H7 (cell line): Measurements from ENCODE around the gene MICOS13. TPM values are rescaled to one million over a fixed set of nuclear protein-coding genes. Genes with fewer than 3 reads are reported as not detected.
"Not testable (repeated sequence)": the region's sequence is repeated elsewhere in the genome, so short reads cannot be mapped to it uniquely, and the experiment has no call there.

Experiments used
- DNase-seq: peaks from one replicate; pipeline ENCODE4 v3.0.0; 2012
- H3K27me3 ChIP-seq: 2 replicates; pipeline ENCODE4 v1.6.0; 2011; ENCODE audit warnings: mild to moderate bottlenecking, low read length; ENCODE audit not compliant: control insufficient read depth, insufficient read depth
- H3K36me3 ChIP-seq: replicated peaks from 2 replicates; pipeline ENCODE4 v1.5.1; 2011; ENCODE audit warnings: low read length; ENCODE audit not compliant: control insufficient read depth, insufficient read depth
- H3K4me3 ChIP-seq: 2 replicates; pipeline ENCODE4 v1.5.1; 2011; ENCODE audit warnings: low read depth, mild to moderate bottlenecking, control low read depth, low read length, moderate library complexity; ENCODE audit not compliant: insufficient read depth
- total RNA-seq: library from RNA; depleted of rRNA; stranded (reverse); fragments of >200 nt; shearing (Covaris generic); gene quantifications from 2 replicates; pipeline ENCODE4 v1.2.3, GENCODE V29; 2014

The MICOS13 gene
- total RNA-seq, 1 experiment from 2014 or later, result 71.4 TPM

DNA sequence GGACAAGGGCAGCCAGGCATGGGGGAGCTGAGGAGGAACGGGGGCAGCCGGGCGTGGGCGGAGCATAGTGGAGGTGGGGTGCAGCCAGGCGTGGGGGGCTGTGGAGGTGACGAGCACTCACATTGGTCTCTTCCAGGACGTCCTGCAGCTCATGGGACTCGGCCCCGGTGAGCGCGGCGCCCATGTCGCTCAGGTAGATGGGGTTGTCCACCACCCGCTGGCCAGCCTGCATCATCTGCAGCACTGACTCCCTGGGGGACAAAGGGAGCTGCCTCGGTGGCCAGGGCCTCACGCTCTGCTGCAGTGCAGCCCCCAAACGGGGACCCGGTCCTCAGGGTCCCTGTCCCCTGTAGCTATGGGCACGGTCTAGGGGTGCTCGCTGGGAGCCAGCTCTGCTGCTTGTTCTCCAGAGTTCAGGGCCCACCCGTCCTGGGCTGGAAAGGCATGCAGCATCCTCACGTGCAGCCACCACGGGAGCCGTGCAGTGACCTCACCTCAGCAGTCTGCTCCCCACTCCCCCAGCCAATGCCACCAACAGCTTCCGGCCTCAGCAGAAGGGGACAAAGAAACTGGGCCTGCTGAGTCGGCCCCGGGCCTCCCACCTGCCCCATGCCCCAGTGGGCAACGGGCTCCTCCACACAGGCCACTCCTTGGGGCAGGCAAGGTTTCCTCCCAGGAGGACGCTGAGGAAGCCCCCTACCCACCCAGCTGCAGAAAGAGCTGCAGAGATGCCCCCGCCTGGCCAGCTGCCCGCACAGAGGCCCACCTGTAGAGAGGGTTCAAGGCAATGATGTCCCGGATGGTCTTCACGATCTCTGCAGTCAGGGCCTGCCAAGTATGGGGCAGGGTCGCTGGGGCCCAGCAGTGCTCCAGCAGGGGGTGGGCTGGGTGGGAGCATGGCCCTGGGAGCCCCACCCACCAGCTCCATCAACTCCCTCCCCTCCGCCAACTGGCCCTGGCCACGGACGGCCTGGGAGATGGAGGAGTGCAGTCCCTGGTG is 27.6 kb upstream of the MICOS13 start:
- DNase-seq, result peak; percentile 68
- H3K4me3 ChIP-seq, result no peak overlapping the region
- H3K27me3 ChIP-seq, result no peaks in the 10 kb centered on the region
- peaks cover 54% of the 10 kb centered on the region for H3K36me3 ChIP-seq

GRCh38 chr19:5706876-5707573 is 26.7 kb upstream of the MICOS13 start:
- H3K36me3 ChIP-seq, result peaks cover 48% of the 10 kb centered on the region
- no peaks in the 10 kb centered on the region for H3K27me3 ChIP-seq
- H3K4me3 ChIP-seq, result no peak overlapping the region
- DNase-seq, result peak; percentile 59

DNA sequence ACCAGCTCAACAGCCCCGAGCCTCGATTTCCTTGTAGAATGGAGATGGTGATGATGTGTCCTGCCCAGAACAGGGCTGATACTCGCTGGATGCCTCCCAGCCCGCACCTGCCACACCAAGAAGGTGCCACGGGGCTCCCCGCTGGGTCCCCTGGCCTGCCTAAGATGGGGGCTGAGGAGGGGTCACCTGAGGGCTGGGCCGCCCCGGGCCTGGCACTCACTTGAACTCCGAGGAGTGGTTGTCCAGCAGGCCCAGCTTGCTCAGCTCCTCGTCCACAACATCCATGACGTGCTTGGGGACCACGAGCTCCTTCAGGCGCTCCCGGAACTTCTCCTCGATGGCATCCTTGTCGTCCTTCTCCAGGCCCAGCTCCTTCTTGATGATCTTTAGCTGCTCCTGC is 25.2 kb upstream of the MICOS13 start:
- H3K4me3 ChIP-seq, result no peak overlapping the region
- H3K27me3 ChIP-seq, result no peaks in the 10 kb centered on the region
- peak; percentile 51 for DNase-seq
- peaks cover 39% of the 10 kb centered on the region for H3K36me3 ChIP-seq

DNA sequence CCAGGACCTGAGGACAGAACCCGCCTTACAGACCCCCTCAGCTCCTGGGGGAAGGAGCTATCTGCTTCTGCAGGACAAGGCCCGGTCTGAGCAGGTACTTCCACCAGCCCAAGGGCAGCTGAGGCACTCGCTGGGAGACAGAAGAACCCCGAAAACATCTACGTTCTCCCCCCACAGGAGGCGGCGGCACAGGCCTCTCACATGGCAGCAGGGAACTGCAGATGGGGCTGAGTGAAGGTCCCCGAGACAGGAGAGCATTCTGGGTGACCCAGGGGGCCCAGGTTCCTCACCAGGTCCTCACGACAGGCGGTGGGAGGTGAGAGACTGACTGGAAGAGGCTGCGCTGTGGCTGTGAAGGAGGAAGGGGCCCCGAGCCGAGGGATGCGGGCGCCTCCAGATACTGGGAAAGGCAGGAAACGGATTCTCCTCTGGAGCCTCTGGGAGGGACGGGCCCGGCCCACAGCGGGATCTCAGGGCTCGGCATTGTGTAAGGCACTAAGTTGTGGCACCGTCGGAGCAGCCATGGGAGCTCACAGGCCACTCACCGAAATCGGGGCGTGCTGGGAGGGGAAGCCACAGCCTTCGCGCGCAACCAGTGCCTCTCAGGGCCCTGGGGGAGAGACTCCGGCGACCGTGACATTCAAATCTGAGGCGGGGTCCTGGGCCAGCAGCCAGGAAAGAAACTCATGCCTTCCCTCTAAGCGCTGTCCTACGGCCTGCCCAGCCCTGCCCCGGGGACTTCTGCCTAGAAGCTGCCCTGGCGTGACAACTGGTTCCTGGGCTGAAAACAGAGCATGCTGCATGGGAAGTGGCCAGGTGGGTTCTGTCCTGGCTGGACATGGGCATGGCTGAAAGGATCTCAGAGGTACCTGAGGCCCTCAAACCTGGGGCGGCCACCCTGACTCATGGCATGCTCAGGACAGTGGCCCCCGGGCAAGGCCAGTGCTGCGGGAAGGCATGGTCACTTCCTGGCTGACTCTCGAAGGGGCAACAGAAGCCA is 23.8 kb upstream of the MICOS13 start:
- Histone ChIP-seq H3K4me3 (no peak overlapping the region), H3K27me3 (no peaks in the 10 kb centered on the region), H3K36me3 (peaks cover 42% of the 10 kb centered on the region)
- peak; percentile 46 for DNase-seq

DNA sequence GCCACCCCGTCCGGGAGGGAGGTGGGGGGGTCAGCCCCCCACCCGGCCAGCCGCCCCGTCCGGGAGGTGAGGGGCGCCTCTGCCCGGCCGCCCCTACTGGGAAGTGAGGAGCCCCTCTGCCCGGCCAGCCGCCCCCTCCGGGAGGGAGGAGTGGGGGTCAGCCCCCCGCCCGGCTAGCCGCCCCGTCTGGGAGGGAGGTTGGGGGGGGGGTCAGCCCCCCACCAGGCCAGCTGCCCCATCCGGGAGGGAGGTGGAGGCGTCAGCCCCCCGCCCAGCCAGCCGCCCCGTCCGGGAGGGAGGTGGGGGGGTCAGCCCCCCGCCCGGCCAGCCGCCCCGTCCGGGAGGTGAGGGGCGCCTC is 21.7 kb upstream of the MICOS13 start:
- H3K4me3 ChIP-seq, H3K27me3 ChIP-seq, DNase-seq: not testable (repeated sequence)
- H3K36me3 ChIP-seq, result peaks cover 42% of the 10 kb centered on the region

- H3K27me3 ChIP-seq, result no peaks in the 10 kb centered on the region
- no peak overlapping the region for H3K4me3 ChIP-seq
- peaks cover 34% of the 10 kb centered on the region for H3K36me3 ChIP-seq
- peak; percentile 43 for DNase-seq
These were observed 20.3 kb upstream of the MICOS13 start for GRCh38 chr19:5700455-5701092.

DNA sequence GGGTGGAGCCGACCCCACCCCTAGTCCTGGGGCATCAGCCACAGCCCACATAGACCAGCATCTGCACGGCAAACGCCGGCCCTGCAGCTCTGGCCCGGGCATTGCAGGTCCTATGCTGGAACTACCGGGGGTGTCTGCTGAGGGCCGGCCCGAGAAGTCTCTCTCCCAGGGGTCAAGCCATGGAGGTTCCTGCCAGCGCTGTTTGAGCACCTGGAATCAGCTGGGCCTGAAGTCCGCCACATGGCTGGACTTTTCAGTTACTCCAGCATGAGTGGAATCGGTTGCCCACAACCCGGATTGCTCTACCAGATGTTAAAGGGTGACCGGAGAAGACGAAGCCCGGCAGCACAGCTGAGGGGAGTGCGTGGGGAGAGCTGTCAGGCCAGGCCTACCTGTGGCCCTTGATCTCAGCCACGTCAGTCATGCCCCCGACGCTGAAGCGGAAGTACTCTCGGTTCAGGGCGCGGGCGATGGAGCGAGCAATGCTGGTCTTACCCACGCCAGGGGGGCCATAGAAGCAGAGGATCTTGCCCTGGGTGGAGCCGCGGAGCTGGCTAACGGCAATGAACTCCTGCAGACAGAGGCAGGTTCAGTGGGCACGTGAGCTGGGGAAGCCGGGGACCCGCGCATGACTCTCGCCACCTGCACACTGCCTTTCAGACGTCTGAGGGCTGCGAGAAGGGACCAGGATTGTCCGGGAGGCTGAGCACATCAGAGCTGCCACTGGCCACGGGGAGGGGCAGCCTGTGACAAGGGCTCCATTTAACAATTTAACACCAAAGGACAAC is 18.5 kb upstream of the MICOS13 start:
- H3K27me3 ChIP-seq, result no peaks in the 10 kb centered on the region
- no peak overlapping the region for H3K4me3 ChIP-seq
- no peak for DNase-seq
- peaks cover 33% of the 10 kb centered on the region for H3K36me3 ChIP-seq

DNA sequence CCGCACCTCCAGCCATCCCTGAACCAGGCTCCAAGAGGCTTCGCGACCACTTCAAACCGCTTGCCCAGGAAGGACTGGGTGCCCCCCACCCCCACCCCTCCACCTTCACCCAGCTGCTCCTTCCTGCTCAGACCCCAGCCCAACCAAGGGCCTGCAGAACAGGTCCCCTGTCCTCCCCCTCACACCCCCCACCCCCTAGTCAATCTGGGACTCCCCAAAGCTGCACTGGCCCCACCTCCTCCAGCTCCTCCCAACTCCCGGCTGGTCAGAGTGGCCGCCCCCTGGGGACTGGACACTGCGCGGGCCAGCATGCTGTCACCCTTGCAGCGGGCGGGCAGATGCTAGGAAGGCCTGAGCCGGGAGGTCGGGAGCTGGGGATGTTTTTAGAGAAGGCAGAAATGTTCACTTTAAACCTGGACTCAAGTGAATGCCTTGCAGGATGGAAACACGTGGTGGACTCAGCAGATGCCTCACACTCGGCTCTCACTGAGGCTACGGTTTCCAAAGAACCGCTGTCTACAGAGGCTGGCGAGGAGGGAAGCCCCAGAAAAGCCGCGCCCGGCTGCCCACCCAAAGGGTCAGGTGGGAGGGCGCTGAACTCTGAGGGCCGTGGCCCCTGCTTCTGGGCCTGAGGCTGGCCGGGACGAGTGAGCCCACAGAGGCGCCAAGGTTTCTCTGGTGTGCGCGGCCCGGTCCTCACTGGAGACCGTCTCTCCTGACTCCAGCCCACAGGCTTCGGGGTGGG is 17.7 kb upstream of the MICOS13 start:
- Histone ChIP-seq H3K27me3 (no peaks in the 10 kb centered on the region), H3K4me3 (no peak overlapping the region), H3K36me3 (peaks cover 32% of the 10 kb centered on the region)
- DNase-seq, result peak; percentile 70

DNA sequence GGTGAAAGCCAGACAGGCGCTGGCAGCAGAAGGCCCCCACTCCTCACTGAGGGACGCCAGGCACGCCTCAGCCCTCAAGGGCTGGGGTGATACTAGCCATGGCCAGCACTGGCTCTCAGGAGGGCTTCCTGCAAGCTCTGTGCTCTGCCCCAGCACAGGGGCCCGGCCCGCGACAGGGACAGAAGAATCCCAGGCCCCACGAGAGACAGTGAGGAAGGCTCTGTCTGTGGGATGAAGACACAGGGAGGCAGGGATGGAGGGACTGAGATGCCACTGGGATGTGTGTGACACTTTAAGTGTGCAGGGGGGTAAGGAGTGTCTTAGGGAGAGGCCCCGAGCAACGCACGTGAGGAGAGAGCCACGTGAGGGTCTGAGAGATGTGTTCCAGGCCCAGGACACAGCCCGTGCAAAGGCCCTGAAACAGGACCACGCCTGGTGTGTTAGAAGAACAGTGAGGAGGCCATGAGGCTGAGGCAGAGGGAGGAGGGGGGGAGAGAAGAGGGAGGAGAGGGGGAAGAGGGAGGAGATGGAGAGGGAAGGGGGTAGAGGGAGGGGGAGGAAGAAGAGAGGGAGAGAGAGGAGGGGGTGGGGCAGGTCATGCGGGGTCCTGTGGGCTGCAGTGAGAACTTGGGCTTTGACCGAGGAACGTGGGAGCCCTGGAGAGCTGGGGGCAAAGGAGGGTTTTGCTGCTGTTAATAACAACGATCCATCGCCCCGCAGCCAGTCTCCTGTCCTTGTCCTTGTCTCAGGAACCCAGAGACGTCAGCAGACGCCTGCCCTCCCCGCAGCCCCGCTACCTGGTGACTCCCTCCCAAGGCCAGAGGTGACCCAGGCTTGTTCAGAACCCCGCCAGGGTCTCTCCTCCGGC is 16.9 kb upstream of the MICOS13 start:
- peaks cover 37% of the 10 kb centered on the region for H3K36me3 ChIP-seq
- no peaks in the 10 kb centered on the region for H3K27me3 ChIP-seq
- H3K4me3 ChIP-seq, result no peak overlapping the region
- DNase-seq, result no peak

DNA sequence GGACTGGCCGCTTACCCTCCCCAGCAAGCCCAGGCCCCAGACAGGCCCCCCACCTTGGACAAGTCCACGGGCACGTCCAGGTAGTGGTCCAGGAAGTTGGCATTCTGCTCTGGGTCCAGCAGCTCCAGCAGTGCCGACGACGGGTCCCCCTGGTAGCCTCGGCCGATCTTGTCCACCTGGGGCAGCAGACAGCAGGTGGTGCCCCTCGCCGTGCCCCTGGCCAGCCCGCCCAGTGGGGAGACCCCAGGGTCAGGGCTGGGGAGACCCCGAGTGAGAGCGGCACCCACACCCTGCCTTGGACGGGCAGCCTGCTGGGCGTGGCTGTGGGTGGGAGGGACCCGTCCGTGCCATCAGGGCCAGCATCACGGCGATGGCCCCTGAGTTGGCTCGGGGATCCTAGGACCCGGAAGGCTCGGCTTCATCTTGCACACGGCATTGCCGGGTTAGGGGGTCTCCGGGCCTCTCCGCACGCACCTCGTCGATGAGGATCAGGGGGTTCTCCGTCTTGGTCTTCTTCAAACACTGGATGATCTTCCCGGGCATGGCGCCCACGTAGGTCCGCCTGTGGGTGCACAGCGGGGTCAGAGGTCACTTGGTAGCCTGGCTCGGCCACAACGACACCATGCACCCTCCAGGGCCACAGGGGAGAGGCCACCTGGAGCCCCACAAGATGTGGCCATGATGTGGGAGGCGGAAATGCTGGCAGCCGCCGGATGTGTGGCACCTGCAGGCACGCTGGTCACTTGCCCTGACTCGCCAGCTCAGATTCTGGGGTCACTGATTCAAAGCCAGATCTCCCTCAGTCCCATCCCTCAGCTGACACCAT is 16.1 kb upstream of the MICOS13 start:
- DNase-seq, result no peak
- peaks cover 42% of the 10 kb centered on the region for H3K36me3 ChIP-seq
- no peaks in the 10 kb centered on the region for H3K27me3 ChIP-seq
- H3K4me3 ChIP-seq, result no peak overlapping the region

GRCh38 chr19:5695649-5696195 is 15.4 kb upstream of the MICOS13 start:
- Histone ChIP-seq H3K36me3 (peaks cover 41% of the 10 kb centered on the region), H3K4me3 (no peak overlapping the region), H3K27me3 (no peaks in the 10 kb centered on the region)
- peak; percentile 72 for DNase-seq
